IMR-90 (cell line): ENCODE results near the gene KAT6B. TPM values are rescaled to one million over a fixed set of nuclear protein-coding genes. Genes with fewer than 3 reads are reported as not detected.

Experiments used
- ATAC-seq: fragments of 200-7000 bp; cut with Tn5 transposase; 2 replicates; pipeline ENCODE4 v1.9.1; 2020; ENCODE audit warnings: low read depth, mild to moderate bottlenecking, moderate library complexity
- BruUV-seq: library from RNA; stranded (reverse); fragments of 400-500 nt; replicated peaks from 2 replicates; lab custom pipeline; 2021; lab: Mats Ljungman, UMichigan
- CTCF ChIA-PET: fragments of 300-600 bp; formaldehyde crosslinking; extraction: SDS; loops from one replicate; lab custom pipeline; 2021; ENCODE audit warnings: antibody characterized with exemption; lab: Yijun Ruan, JAX
- POLR2A ChIA-PET: fragments of 300-600 bp; sonication (Branson Sonifier 250); formaldehyde crosslinking; loops from one replicate; lab custom pipeline; 2022; ENCODE audit warnings: antibody characterized with exemption; ENCODE audit not compliant: unreplicated experiment; lab: Charles Lee
- DNase-seq: peaks from one replicate; pipeline ENCODE4 v3.0.0; 2013
- H2AFZ ChIP-seq: replicated peaks from 2 replicates; pipeline ENCODE3; 2013; ENCODE audit warnings: low read length, mild to moderate bottlenecking; ENCODE audit not compliant: poor library complexity
- H2AK5ac ChIP-seq: 2 replicates; pipeline ENCODE4 v1.6.1; 2013; ENCODE audit warnings: low read depth, low read length, inconsistent platforms
- H2AK9ac ChIP-seq: replicated peaks from 2 replicates; pipeline ENCODE3; 2013; ENCODE audit warnings: mild to moderate bottlenecking, low read depth, low read length, moderate library complexity; ENCODE audit not compliant: poor library complexity
- H2BK120ac ChIP-seq: 2 replicates; pipeline ENCODE4 v1.6.1; 2013; ENCODE audit warnings: low read depth, low read length, inconsistent platforms
- H2BK15ac ChIP-seq: 3 replicates; pipeline ENCODE4 v1.6.1; 2013; ENCODE audit warnings: low read depth, low read length, inconsistent platforms
- H2BK20ac ChIP-seq: 2 replicates; pipeline ENCODE4 v1.6.1; 2013; ENCODE audit warnings: low read depth, mild to moderate bottlenecking, inconsistent platforms, low read length, moderate library complexity
- H2BK5ac ChIP-seq: 2 replicates; pipeline ENCODE4 v1.6.1; 2013; ENCODE audit warnings: mild to moderate bottlenecking, low read depth, low read length, inconsistent platforms; ENCODE audit not compliant: poor library complexity, severe bottlenecking
- H3K14ac ChIP-seq: replicated peaks from 2 replicates; pipeline ENCODE4 v1.6.1; 2013; ENCODE audit warnings: low read depth, low read length, inconsistent platforms
- H3K18ac ChIP-seq: 2 replicates; pipeline ENCODE4 v1.6.1; 2013; ENCODE audit warnings: low read depth, low read length, control low read depth
- H3K23ac ChIP-seq: 2 replicates; pipeline ENCODE4 v1.6.1; 2013; ENCODE audit warnings: low read depth, low read length, inconsistent platforms
- H3K27ac ChIP-seq: 2 replicates; pipeline ENCODE4 v1.5.1; 2013; ENCODE audit warnings: mild to moderate bottlenecking, control low read depth, low read length; ENCODE audit not compliant: insufficient read depth
- H3K27me3 ChIP-seq: 2 replicates; pipeline ENCODE4 v1.6.1; 2013; ENCODE audit warnings: low read length; ENCODE audit not compliant: control insufficient read depth, insufficient read depth
- H3K36me3 ChIP-seq: 2 replicates; pipeline ENCODE4 v1.6.1; 2013; ENCODE audit warnings: low read length, mixed read lengths; ENCODE audit not compliant: control insufficient read depth, insufficient read depth
- H3K4ac ChIP-seq: 2 replicates; pipeline ENCODE4 v1.6.1; 2013; ENCODE audit warnings: low read depth, low read length, inconsistent platforms
- H3K4me1 ChIP-seq: 2 replicates; pipeline ENCODE4 v1.6.1; 2013; ENCODE audit warnings: low read length, mixed read lengths; ENCODE audit not compliant: control insufficient read depth, insufficient read depth
- H3K4me2 ChIP-seq: 2 replicates; pipeline ENCODE4 v1.6.1; 2013; ENCODE audit warnings: low read depth, mild to moderate bottlenecking, control low read depth, low read length, moderate library complexity
- H3K4me3 ChIP-seq: 2 replicates; pipeline ENCODE4 v1.5.1; 2013; ENCODE audit warnings: low read depth, mild to moderate bottlenecking, control low read depth, low read length, moderate library complexity; ENCODE audit not compliant: insufficient read depth
- H3K56ac ChIP-seq: 2 replicates; pipeline ENCODE4 v1.6.1; 2013; ENCODE audit warnings: low read length, inconsistent platforms; ENCODE audit not compliant: insufficient read depth; ENCODE audit errors: extremely low read depth
- H3K79me1 ChIP-seq, 2 experiments: 2 replicates each; pipeline ENCODE4 v1.6.1; 2013; ENCODE audit warnings: low read length in 2 of 2, inconsistent platforms in 1 of 2, low read depth in 1 of 2
- H3K9ac ChIP-seq: 2 replicates; pipeline ENCODE4 v1.6.1; 2013; ENCODE audit warnings: low read depth, low read length, control low read depth
- H3K9me1 ChIP-seq: 2 replicates; pipeline ENCODE4 v1.6.1; 2013; ENCODE audit warnings: low read length, inconsistent platforms; ENCODE audit not compliant: insufficient read depth
- H3K9me3 ChIP-seq: 2 replicates; pipeline ENCODE4 v1.6.1; 2013; ENCODE audit warnings: low read length; ENCODE audit not compliant: control insufficient read depth, insufficient read depth
- H4K20me1 ChIP-seq: 2 replicates; pipeline ENCODE4 v1.6.1; 2013; ENCODE audit warnings: low read length, inconsistent platforms; ENCODE audit not compliant: insufficient read depth
- H4K5ac ChIP-seq: 2 replicates; pipeline ENCODE4 v1.6.1; 2013; ENCODE audit warnings: mild to moderate bottlenecking, low read depth, low read length, control low read depth
- H4K8ac ChIP-seq, 2 experiments: 2 replicates each; pipeline ENCODE4 v1.6.1; 2013; ENCODE audit warnings: low read depth in 2 of 2, low read length in 2 of 2, control low read depth in 1 of 2, inconsistent platforms in 1 of 2
- H4K91ac ChIP-seq: 2 replicates; pipeline ENCODE4 v1.6.1; 2013; ENCODE audit warnings: low read depth, low read length, inconsistent platforms; ENCODE audit not compliant: insufficient read depth
- MAFK ChIP-seq: IDR thresholded peaks from 2 replicates; pipeline ENCODE4 v1.6.1; 2012; ENCODE audit warnings: low read depth, low read length, improper control_type of control experiment
- MAZ ChIP-seq: IDR thresholded peaks from 2 replicates; pipeline ENCODE4 v1.6.1; 2012; ENCODE audit warnings: low read depth, mild to moderate bottlenecking, low read length, improper control_type of control experiment, moderate library complexity, borderline replicate concordance
- RAD21 ChIP-seq: IDR thresholded peaks from 2 replicates; pipeline ENCODE4 v1.6.1; 2012; ENCODE audit warnings: low read length, improper control_type of control experiment
- WGBS, 2 experiments: methylation state at CpG; one replicate each; pipeline versions ENCODE4 v1.1.5 to v1.1.7; 2013; ENCODE audit warnings: missing lambda C conversion rate in 2 of 2; ENCODE audit not compliant: insufficient read length in 1 of 2; ENCODE audit errors: extremely low coverage in 2 of 2; 5-methylcytosine and 5-hydroxymethylcytosine counted together
- dilution Hi-C: fragments of 300-500 bp; cut with HindIII; formaldehyde crosslinking; loops from one replicate; pipeline ENCODE4 v1.14.3; 2018; ENCODE audit warnings: low sequenced_read_pairs; ENCODE audit not compliant: unreplicated experiment
- in situ Hi-C: fragments of 300-500 bp; cut with MboI; formaldehyde crosslinking; loops from 3 replicates; pipeline ENCODE4 v1.14.3; 2019; ENCODE audit warnings: low sequenced_read_pairs, inconsistent platforms, mixed read lengths
- intact Hi-C: fragments of 100-400 bp; cut with micrococcal nuclease; formaldehyde crosslinking; loops from 2 replicates; pipeline ENCODE4 v1.10.0; 2022
- polyA plus RNA-seq, 3 experiments: library from polyadenylated mRNA; depleted of rRNA; stranded (reverse); fragments of >200 nt; gene quantifications; 2 replicates each; pipeline ENCODE4 v1.2.3, GENCODE V29; 2012; ENCODE audit warnings: low replicate concordance in 1 of 3
- total RNA-seq: library from RNA; depleted of rRNA; stranded (reverse); fragments of >200 nt; gene quantifications from 2 replicates; pipeline ENCODE4 v1.2.3, GENCODE V29; 2012
- TF ChIP-seq, protein P1 (sequence below): fragments of 150-350 bp; IDR thresholded peaks from 2 replicates; pipeline ENCODE4 v1.6.1; 2017; ENCODE audit warnings: mild to moderate bottlenecking, antibody characterized with exemption, low read length, low read depth

Gene KAT6B
- total and polyA plus RNA-seq, 2 of the 4 experiments (the other 2 are of a cell fraction) = 8.8 to 28.1 TPM

GRCh38 chr10:74852381-74852780, 26.0 kb downstream of the KAT6B start:
- Histone ChIP-seq H3K4ac (no peak overlapping the region), H2BK20ac (no peak overlapping the region), H3K27ac (no peak overlapping the region), H2AK9ac (no peak overlapping the region), H3K56ac (no peak overlapping the region), H3K4me2 (no peak overlapping the region), H3K23ac (peak overlapping the region; percentile 15; the same call in 1 of the 2 replicates), H2AFZ (no peak overlapping the region), H3K79me1 (peaks cover 31 to 79% of the 10 kb centered on the region in 2 experiments), H3K18ac (peak overlapping the region; percentile 18; the same call in 1 of the 2 replicates), H3K9me1 (peaks cover 13% of the 10 kb centered on the region), H2BK120ac (no peak overlapping the region), H4K91ac (no peak overlapping the region), H4K5ac (peak overlapping the region; percentile 17; the same call in 1 of the 2 replicates), H3K9me3 (no peaks in the 10 kb centered on the region), H3K14ac (no peak overlapping the region), H2BK15ac (no peak overlapping the region), H3K4me3 (no peak overlapping the region), H2AK5ac (no peak overlapping the region), H3K4me1 (peaks cover 7% of the 10 kb centered on the region), H4K20me1 (peaks cover 19% of the 10 kb centered on the region), H2BK5ac (no peak overlapping the region), H3K9ac (no peak overlapping the region), H4K8ac (no peak overlapping the region), H3K27me3 (no peaks in the 10 kb centered on the region), H3K36me3 (peaks cover 13% of the 10 kb centered on the region)
- no CpG with 5 or more reads among the region's 2 CpGs for WGBS, 2 experiments
- DNase-seq (no peak), ATAC-seq (no peak)
- no peak for TF ChIP-seq RAD21
- TF ChIP-seq, protein P1, sequence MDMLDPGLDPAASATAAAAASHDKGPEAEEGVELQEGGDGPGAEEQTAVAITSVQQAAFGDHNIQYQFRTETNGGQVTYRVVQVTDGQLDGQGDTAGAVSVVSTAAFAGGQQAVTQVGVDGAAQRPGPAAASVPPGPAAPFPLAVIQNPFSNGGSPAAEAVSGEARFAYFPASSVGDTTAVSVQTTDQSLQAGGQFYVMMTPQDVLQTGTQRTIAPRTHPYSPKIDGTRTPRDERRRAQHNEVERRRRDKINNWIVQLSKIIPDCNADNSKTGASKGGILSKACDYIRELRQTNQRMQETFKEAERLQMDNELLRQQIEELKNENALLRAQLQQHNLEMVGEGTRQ = no peak
- TF ChIP-seq MAZ = no peak
- TF ChIP-seq MAFK = no peak
- in situ Hi-C loops (no loop called here), intact Hi-C loops (no loop called here), dilution Hi-C loops (no loop called here)
- POLR2A ChIA-PET = interaction anchor here (0.6 kb wide), 1 partner anchor 413 kb away, joined by 3 read pairs; no protein-coding TSS in a partner anchor
- CTCF ChIA-PET = no interaction called here
- BruUV-seq = no TSS peak
